GM12865 (cell line): Measurements from ENCODE around the gene NAALAD2.

ENCODE experiments used
- DNase-seq: peaks from one replicate; pipeline ENCODE4 v3.0.0; 2010; ENCODE audit warnings: low read depth
- H3K4me3 ChIP-seq: 2 replicates; pipeline ENCODE4 v1.5.1; 2011; ENCODE audit warnings: mild to moderate bottlenecking, low read depth, low read length, control low read depth
- CTCF ChIP-seq: IDR thresholded peaks from 2 replicates; pipeline ENCODE4 v1.5.1; 2011; ENCODE audit warnings: low read length, control low read depth, low read depth, inconsistent platforms; ENCODE audit not compliant: insufficient read depth; ENCODE audit errors: missing control alignments

The NAALAD2 gene

GRCh38 chr11:90176069-90176468, 41.6 kb downstream of the NAALAD2 start:
- no peak for DNase-seq
- no peak for TF ChIP-seq CTCF
- no peak overlapping the region for H3K4me3 ChIP-seq

GRCh38 chr11:90178751-90179150, 44.3 kb downstream of the NAALAD2 start:
- no peak overlapping the region for H3K4me3 ChIP-seq
- TF ChIP-seq CTCF: no peak
- no peak for DNase-seq

GRCh38 chr11:90179923-90180322, 45.5 kb downstream of the NAALAD2 start:
- no peak for TF ChIP-seq CTCF
- DNase-seq: no peak
- H3K4me3 ChIP-seq: no peak overlapping the region

- no peak for TF ChIP-seq CTCF
- H3K4me3 ChIP-seq: no peak overlapping the region
- no peak for DNase-seq
These were observed 53.4 kb downstream of the NAALAD2 start for GRCh38 chr11:90187839-90188238.

- no peak for TF ChIP-seq CTCF
- no peak for DNase-seq
- no peak overlapping the region for H3K4me3 ChIP-seq
These were observed 54.5 kb downstream of the NAALAD2 start for GRCh38 chr11:90189011-90189410.

GRCh38 chr11:90192869-90193582, 58.6 kb downstream of the NAALAD2 start:
- TF ChIP-seq CTCF: no peak
- no peak for DNase-seq
- H3K4me3 ChIP-seq: no peak overlapping the region

- no peak for DNase-seq
- TF ChIP-seq CTCF: no peak
- H3K4me3 ChIP-seq: no peak overlapping the region
These were observed 62.9 kb downstream of the NAALAD2 start for GRCh38 chr11:90197377-90197776.
